GM12892 (cell line): Measurements from ENCODE around the gene ASPM.

Experiments used
- POLR2A ChIP-seq: IDR thresholded peaks from 2 replicates; pipeline ENCODE4 v1.6.1; 2011; ENCODE audit warnings: low read depth, low read length, control low read depth
- POLR2AphosphoS5 ChIP-seq: IDR thresholded peaks from 2 replicates; pipeline ENCODE4 v1.6.1; 2011; ENCODE audit warnings: low read depth, low read length, control low read depth
- TAF1 ChIP-seq: IDR thresholded peaks from 2 replicates; pipeline ENCODE4 v1.6.1; 2011; ENCODE audit warnings: low read depth, mild to moderate bottlenecking, control low read depth, low read length, borderline replicate concordance

DNA sequence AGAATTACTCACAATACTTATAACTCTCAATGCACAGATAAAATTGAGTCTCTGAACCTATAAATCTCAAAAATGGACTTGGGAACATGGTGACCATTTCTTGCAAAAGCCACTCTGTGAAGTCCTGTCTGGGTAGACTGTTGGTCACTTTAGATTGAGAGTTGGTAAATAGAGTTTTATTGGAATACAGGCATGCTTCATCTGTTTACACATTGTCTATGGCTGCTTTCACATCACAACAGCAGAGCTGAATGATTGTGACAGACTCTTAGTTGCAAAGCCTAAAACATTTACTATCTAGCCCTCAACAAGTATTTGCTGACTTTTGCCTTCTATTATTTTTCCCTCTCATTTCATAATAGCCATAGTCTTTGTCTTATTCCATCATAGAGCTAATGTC is 24.1 kb upstream of the ASPM start:
- TF ChIP-seq POLR2AphosphoS5 = no peak
- TF ChIP-seq POLR2A = no peak
- no peak for TF ChIP-seq TAF1
